Measurements from ENCODE around the gene RIMS4.

RIMS4 gene

GRCh38 chr20:44759595-44759994, 50.8 kb downstream of the RIMS4 start:
- no peak for DNase-seq

GRCh38 chr20:44758247-44759101, 51.9 kb downstream of the RIMS4 start:
- DNase-seq = no peak

- DNase-seq = no peak
Measured at GRCh38 chr20:44756956-44757355, 53.4 kb downstream of the RIMS4 start.

GRCh38 chr20:44756011-44756688, 54.2 kb downstream of the RIMS4 start:
- DNase-seq = no peak

GRCh38 chr20:44754554-44754953, 55.8 kb downstream of the RIMS4 start:
- DNase-seq = no peak

- DNase-seq = no peak
Measured at GRCh38 chr20:44752099-44752931, 58.0 kb downstream of the RIMS4 start.

GRCh38 chr20:44750081-44750805, 60.1 kb downstream of the RIMS4 start:
- DNase-seq = no peak

GRCh38 chr20:44748005-44748370, 62.4 kb downstream of the RIMS4 start:
- no peak for DNase-seq

GRCh38 chr20:44747166-44748004, 63.0 kb downstream of the RIMS4 start:
- peak; percentile 6 to 44 (median 24) for DNase-seq

- no peak for DNase-seq
Measured at GRCh38 chr20:44746367-44747165, 63.8 kb downstream of the RIMS4 start.

- DNase-seq = peak in 5 of 6 experiments; percentile 9 to 34 (median 16)
Measured at GRCh38 chr20:44745598-44746366, 64.6 kb downstream of the RIMS4 start, which contains the start of gene KCNK15. Gene KCNK15 (plus strand): TSS chr20:44745865. CDS start chr20:44745911, 46 bp downstream.

GRCh38 chr20:44745122-44745597, 65.2 kb downstream of the RIMS4 start:
- no peak for DNase-seq

- DNase-seq = no peak
Measured at GRCh38 chr20:44743916-44744655, 66.3 kb downstream of the RIMS4 start.

- no peak for DNase-seq
Measured at GRCh38 chr20:44743080-44743701, 67.2 kb downstream of the RIMS4 start.

GRCh38 chr20:44742304-44743079, 67.9 kb downstream of the RIMS4 start:
- no peak for DNase-seq

GRCh38 chr20:44739942-44740341, 70.4 kb downstream of the RIMS4 start:
- DNase-seq = no peak

GRCh38 chr20:44738813-44739477, 71.4 kb downstream of the RIMS4 start:
- DNase-seq = peak in 5 of 6 experiments; percentile 8 to 35 (median 22)

All from stimulated activated naive CD4-positive, alpha-beta T cell (primary cell).